HCT116 (cell line): ENCODE results near the gene CSNK1G1. TPM values are rescaled to one million over a fixed set of nuclear protein-coding genes. Genes with fewer than 3 reads are reported as not detected.

ENCODE experiments used
- ATAC-seq: fragments of 200-7000 bp; cut with Tn5 transposase; 2 replicates; pipeline ENCODE4 v1.9.1; 2020; ENCODE audit warnings: mild to moderate bottlenecking, moderate library complexity
- BruUV-seq: library from RNA; stranded (reverse); fragments of 400-500 nt; replicated peaks from 2 replicates; lab custom pipeline; 2021; lab: Mats Ljungman, UMichigan
- CTCF ChIA-PET: fragments of 300-600 bp; sonication (Branson Sonifier 250); formaldehyde crosslinking; loops from one replicate; lab custom pipeline; 2021; ENCODE audit warnings: antibody characterized with exemption; lab: Charles Lee
- POLR2A ChIA-PET: fragments of 300-600, 350-600 bp; sonication (Branson Sonifier 250); formaldehyde crosslinking; loops from one replicate; lab custom pipeline; 2021; ENCODE audit warnings: antibody characterized with exemption; lab: Charles Lee
- RAD21 ChIA-PET, 2 experiments: fragments of 300-600 bp; sonication (Branson Sonifier 250); formaldehyde crosslinking; loops; one replicate each; lab custom pipeline; 2023; ENCODE audit warnings: low total read pairs in 2 of 2; ENCODE audit not compliant: uncharacterized antibody in 2 of 2, unreplicated experiment in 2 of 2, low non-redundant PET in 1 of 2; lab: Charles Lee
- DNase-seq: peaks from one replicate; pipeline ENCODE4 v3.0.0-alpha.2; 2010; ENCODE audit warnings: low read depth, low spot score
- H2AFZ ChIP-seq: fragments of 200-600 bp; shearing (Covaris generic), sonication (generic); 2 replicates; pipeline ENCODE4 v1.6.1; 2017; ENCODE audit warnings: low read depth, mixed run types, mixed read lengths, antibody characterized with exemption, low read length; ENCODE audit not compliant: poor library complexity, severe bottlenecking
- H3K27ac ChIP-seq: 2 replicates; pipeline ENCODE4 v1.5.1; 2012; ENCODE audit warnings: low read depth, low read length
- H3K27me3 ChIP-seq: fragments of 200-600 bp; sonication (generic); 2 replicates; pipeline ENCODE4 v1.6.1; 2016; ENCODE audit warnings: mixed run types, low read length, mixed read lengths; ENCODE audit not compliant: insufficient read depth
- H3K36me3 ChIP-seq, 2 experiments: fragments of 200-500 bp in 1 of 2; fragments of 200-600 bp in 1 of 2; sonication (Bioruptor generic) in 1 of 2; sonication (generic) in 1 of 2; 2 replicates each; pipeline versions ENCODE4 v1.5.1 to v1.6.1; 2014 to 2016; ENCODE audit warnings: low read length in 2 of 2, inconsistent platforms in 1 of 2, mixed read lengths in 1 of 2, mixed run types in 1 of 2; ENCODE audit not compliant: insufficient read depth in 2 of 2, control insufficient read depth in 1 of 2
- H3K4me1 ChIP-seq, 2 experiments: fragments of 200-600 bp in 1 of 2; sonication (generic) in 1 of 2; 2 replicates each; pipeline versions ENCODE4 v1.5.1 to v1.6.1; 2012 to 2017; ENCODE audit warnings: low read length in 2 of 2, inconsistent platforms in 1 of 2, mild to moderate bottlenecking in 1 of 2, mixed read lengths in 1 of 2, mixed run types in 1 of 2, moderate library complexity in 1 of 2; ENCODE audit not compliant: insufficient read depth in 2 of 2, control insufficient read depth in 1 of 2
- H3K4me2 ChIP-seq: fragments of 200-600 bp; sonication (generic); 2 replicates; pipeline ENCODE4 v1.6.1; 2017; ENCODE audit warnings: mixed run types, low read length, mixed read lengths
- H3K4me3 ChIP-seq, 2 experiments: fragments of 200-600 bp in 1 of 2; sonication (generic) in 1 of 2; replicated peaks in 1 of 2; 2 replicates each; pipeline ENCODE4 v1.5.1; 2011 to 2016; ENCODE audit warnings: low read length in 2 of 2, control low read depth in 1 of 2, low read depth in 1 of 2, mild to moderate bottlenecking in 1 of 2, mixed read lengths in 1 of 2, mixed run types in 1 of 2
- H3K79me2 ChIP-seq: fragments of 200-600 bp; sonication (generic); 2 replicates; pipeline ENCODE4 v1.6.1; 2017; ENCODE audit warnings: mild to moderate bottlenecking, mixed run types, low read length, moderate library complexity, mixed read lengths; ENCODE audit not compliant: insufficient read depth
- H3K9ac ChIP-seq: fragments of 200-600 bp; sonication (generic); 2 replicates; pipeline ENCODE4 v1.6.1; 2016; ENCODE audit warnings: low read length, mixed read lengths
- H3K9me2 ChIP-seq: fragments of 200-600 bp; sonication (generic), shearing (Covaris generic); 2 replicates; pipeline ENCODE4 v1.6.1; 2017; ENCODE audit warnings: mixed run types, mild to moderate bottlenecking, moderate library complexity; ENCODE audit not compliant: insufficient read depth
- H3K9me3 ChIP-seq, 2 experiments: fragments of 200-500 bp in 1 of 2; fragments of 200-600 bp in 1 of 2; sonication (Bioruptor generic) in 1 of 2; sonication (generic) in 1 of 2; 2 replicates each; pipeline ENCODE4 v1.6.1; 2014 to 2017; ENCODE audit warnings: low read length in 2 of 2, mixed read lengths in 2 of 2, inconsistent platforms in 1 of 2, low read depth in 1 of 2, mild to moderate bottlenecking in 1 of 2, mixed run types in 1 of 2, moderate library complexity in 1 of 2; ENCODE audit not compliant: control insufficient read depth in 1 of 2, insufficient read depth in 1 of 2
- H4K20me1 ChIP-seq: fragments of 200-600 bp; sonication (generic), shearing (Covaris generic); 2 replicates; pipeline ENCODE4 v1.6.1; 2017; ENCODE audit warnings: mixed run types, mild to moderate bottlenecking, moderate library complexity; ENCODE audit not compliant: insufficient read depth
- EZH2 ChIP-seq: fragments of 200-600 bp; sonication (generic); IDR thresholded peaks from 2 replicates; pipeline ENCODE4 v1.6.1; 2017; ENCODE audit warnings: antibody characterized with exemption, mixed run types
- JUND ChIP-seq: IDR thresholded peaks from 2 replicates; pipeline ENCODE4 v1.6.1; 2012
- intact Hi-C: fragments of 100-400 bp; cut with micrococcal nuclease; formaldehyde crosslinking; loops from 2 replicates; pipeline ENCODE4 v1.10.0; 2022
- total RNA-seq: library from RNA; stranded (reverse); gene quantifications from one replicate; pipeline ENCODE4 v1.2.1, GENCODE V29; 2021; ENCODE audit not compliant: unreplicated experiment
- TF ChIP-seq, protein P1 (sequence below): IDR thresholded peaks from 2 replicates; pipeline ENCODE4 v1.6.1; 2012

The CSNK1G1 gene
- total RNA-seq, 1 experiment from 2014 or later, result 21.1 TPM

DNA sequence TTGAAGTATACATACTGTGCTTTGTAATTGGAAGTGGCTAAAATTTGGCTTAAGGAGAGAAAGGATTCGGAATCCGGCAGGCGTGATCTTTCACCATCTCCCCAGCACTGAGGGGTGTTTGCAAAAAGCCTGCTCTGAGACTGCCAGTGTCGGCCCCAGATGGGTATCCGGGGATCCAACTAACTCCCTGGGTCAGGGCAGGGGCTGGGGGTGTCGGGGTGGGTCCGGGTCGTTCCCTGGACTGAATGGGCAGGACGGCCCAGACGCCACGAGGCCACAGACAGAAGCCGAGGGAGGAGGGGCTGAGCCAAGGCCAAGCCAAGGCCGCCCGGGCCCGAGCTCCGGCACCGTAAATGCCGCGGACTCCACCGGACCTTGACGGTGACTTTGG, 193.5 kb downstream of the CSNK1G1 start:
- intact Hi-C loops, result loop anchor here (2.0 kb wide), 2 partner anchors 224 to 518 kb away; partner anchors contain the start of gene TRIP4
- CTCF ChIA-PET, result interaction anchor here (2.3 kb wide), 1 partner anchor 9 kb away, joined by 23 read pairs; no protein-coding TSS in a partner anchor
- DNase-seq, result no peak
- no peak overlapping the region for H2AFZ ChIP-seq
- peaks cover 47% of the 10 kb centered on the region for H3K79me2 ChIP-seq
- peaks cover 23 to 31% of the 10 kb centered on the region in 2 experiments for H3K36me3 ChIP-seq
- POLR2A ChIA-PET, result interaction anchor here (1.0 to 2.5 kb wide), 4 partner anchors 9 to 225 kb away, joined by 3 to 12 read pairs (median 8); partner anchors contain the start of genes SNX22 and TRIP4
- no TSS peak for BruUV-seq
- H3K27me3 ChIP-seq, result no peaks in the 10 kb centered on the region
- RAD21 ChIA-PET, result interaction anchor here in 1 of 2 experiments (1.3 to 1.4 kb wide), 2 partner anchors 9 to 194 kb away, joined by 3 read pairs; partner anchors contain the start of gene CSNK1G1
- H3K9ac ChIP-seq, result peak overlapping the region; percentile 88
- no peaks in the 10 kb centered on the region for H3K9me2 ChIP-seq
- TF ChIP-seq, protein P1, sequence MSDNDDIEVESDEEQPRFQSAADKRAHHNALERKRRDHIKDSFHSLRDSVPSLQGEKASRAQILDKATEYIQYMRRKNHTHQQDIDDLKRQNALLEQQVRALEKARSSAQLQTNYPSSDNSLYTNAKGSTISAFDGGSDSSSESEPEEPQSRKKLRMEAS, result peak; percentile 34; the same call in 1 of the 2 replicates
- no peak for TF ChIP-seq EZH2
- H3K4me1 ChIP-seq, result peaks cover 4 to 14% of the 10 kb centered on the region in 2 experiments; a peak in 3 of 4 replicates
- peak overlapping the region; percentile 85 to 97 for H3K4me3 ChIP-seq
- peak overlapping the region; percentile 97 for H3K4me2 ChIP-seq
- H3K9me3 ChIP-seq, result no peaks in the 10 kb centered on the region
- peak; percentile 54 for ATAC-seq
- peak overlapping the region; percentile 68 for H3K27ac ChIP-seq
- H4K20me1 ChIP-seq, result no peaks in the 10 kb centered on the region; the same call in 1 of the 2 replicates

DNA sequence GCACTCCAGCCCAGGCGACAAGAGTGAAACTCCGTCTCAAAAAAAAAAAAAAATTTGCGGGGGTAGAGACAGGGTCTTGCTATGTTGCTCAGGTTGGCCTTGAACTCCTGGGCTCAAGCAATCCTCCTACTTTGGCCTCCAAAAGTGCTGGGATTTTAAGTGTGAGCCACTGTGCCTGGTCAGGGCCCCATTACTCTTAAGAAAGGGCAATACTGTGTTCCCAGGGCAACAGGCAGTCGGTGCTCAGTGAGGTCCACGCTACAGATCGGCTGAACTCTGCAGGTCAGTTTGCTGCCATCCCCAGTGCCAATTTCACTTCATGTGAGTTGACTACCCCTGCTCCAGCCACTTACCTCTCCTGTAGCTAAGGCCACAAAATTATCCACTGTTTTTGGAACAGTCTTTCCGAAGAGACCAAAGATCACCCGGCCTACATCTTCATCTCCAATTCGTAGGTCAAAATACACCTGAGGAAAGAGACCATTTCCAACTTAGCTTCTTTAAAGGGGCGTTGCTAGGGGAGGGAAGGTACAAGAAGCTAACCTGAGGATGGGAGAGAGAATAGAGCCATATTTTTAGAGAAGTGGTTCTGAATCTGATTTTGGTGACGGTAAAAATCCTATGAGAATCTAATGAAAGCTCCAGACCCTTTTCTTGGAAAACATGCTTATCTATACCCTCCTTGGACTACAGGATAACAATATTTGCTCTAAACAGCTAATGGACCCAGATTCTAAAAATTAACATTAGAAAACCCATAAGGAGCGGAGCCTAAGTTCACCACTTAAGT, 194.1 kb downstream of the CSNK1G1 start:
- ATAC-seq, result no peak
- Histone ChIP-seq H3K36me3 (peaks cover 29 to 37% of the 10 kb centered on the region in 2 experiments), H3K4me2 (peak overlapping the region; percentile 97), H3K9ac (peak overlapping the region; percentile 88)
- BruUV-seq, result TSS peak; percentile 78
- POLR2A ChIA-PET, result interaction anchor here (1.9 to 2.5 kb wide), 2 partner anchors 8 to 12 kb away, joined by 7 to 12 read pairs; no protein-coding TSS in a partner anchor
- intact Hi-C loops, result loop anchor here (2.0 kb wide), 2 partner anchors 225 to 519 kb away; partner anchors contain the start of gene TRIP4
- TF ChIP-seq JUND, result no peak
- TF ChIP-seq, all 23 proteins: peak for 0
- Histone ChIP-seq H3K9me3 (no peaks in the 10 kb centered on the region), H3K4me3 (peak overlapping the region; percentile 85 to 97), H4K20me1 (no peaks in the 10 kb centered on the region; the same call in 1 of the 2 replicates), H3K9me2 (no peaks in the 10 kb centered on the region), H3K79me2 (peaks cover 47% of the 10 kb centered on the region), H3K27me3 (no peaks in the 10 kb centered on the region), H2AFZ (no peak overlapping the region), H3K27ac (peak overlapping the region; percentile 68), H3K4me1 (peaks cover 4 to 14% of the 10 kb centered on the region in 2 experiments; a peak in 3 of 4 replicates)
- ChIA-PET CTCF (interaction anchor here (2.3 kb wide), 1 partner anchor 8 kb away, joined by 23 read pairs; no protein-coding TSS in a partner anchor), RAD21 (no interaction called here)
- no peak for DNase-seq
